GM12864 (cell line): ENCODE measurements around the gene SULT1A1.

Source experiments
- DNase-seq: peaks from one replicate; pipeline ENCODE4 v3.0.0-alpha.2; 2011; ENCODE audit warnings: low read depth
- H3K4me3 ChIP-seq: 2 replicates; pipeline ENCODE4 v1.5.1; 2011; ENCODE audit warnings: mild to moderate bottlenecking, low read depth, low read length, control low read depth
- TF ChIP-seq, protein P1 (sequence below): IDR thresholded peaks from 2 replicates; pipeline ENCODE4 v1.5.1; 2011; ENCODE audit warnings: low read depth, mild to moderate bottlenecking, moderate library complexity, low read length, control low read depth, inconsistent platforms; ENCODE audit errors: missing control alignments

Gene SULT1A1

DNA sequence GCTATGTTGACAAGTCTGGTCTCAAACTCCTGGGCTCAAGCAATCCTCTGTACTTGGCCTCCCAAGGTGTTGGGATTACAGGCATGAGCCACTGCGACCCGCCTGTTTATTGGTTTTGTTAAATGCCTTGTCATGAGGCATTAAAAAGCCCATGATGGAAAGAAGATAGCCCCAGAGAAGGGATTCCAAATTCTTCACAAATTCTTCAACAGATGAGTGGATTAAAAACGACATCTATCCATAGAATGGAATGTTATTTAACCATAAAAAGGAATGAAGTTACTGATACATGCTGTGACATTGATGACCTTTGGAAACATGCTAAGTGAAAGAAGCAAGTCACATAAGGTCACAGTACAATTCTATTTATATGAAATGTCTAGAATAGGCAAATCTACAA lies 51.4 kb downstream of the SULT1A1 start:
- no peak for DNase-seq
- no peak overlapping the region for H3K4me3 ChIP-seq
- TF ChIP-seq, protein P1, sequence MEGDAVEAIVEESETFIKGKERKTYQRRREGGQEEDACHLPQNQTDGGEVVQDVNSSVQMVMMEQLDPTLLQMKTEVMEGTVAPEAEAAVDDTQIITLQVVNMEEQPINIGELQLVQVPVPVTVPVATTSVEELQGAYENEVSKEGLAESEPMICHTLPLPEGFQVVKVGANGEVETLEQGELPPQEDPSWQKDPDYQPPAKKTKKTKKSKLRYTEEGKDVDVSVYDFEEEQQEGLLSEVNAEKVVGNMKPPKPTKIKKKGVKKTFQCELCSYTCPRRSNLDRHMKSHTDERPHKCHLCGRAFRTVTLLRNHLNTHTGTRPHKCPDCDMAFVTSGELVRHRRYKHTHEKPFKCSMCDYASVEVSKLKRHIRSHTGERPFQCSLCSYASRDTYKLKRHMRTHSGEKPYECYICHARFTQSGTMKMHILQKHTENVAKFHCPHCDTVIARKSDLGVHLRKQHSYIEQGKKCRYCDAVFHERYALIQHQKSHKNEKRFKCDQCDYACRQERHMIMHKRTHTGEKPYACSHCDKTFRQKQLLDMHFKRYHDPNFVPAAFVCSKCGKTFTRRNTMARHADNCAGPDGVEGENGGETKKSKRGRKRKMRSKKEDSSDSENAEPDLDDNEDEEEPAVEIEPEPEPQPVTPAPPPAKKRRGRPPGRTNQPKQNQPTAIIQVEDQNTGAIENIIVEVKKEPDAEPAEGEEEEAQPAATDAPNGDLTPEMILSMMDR, result no peak

DNA sequence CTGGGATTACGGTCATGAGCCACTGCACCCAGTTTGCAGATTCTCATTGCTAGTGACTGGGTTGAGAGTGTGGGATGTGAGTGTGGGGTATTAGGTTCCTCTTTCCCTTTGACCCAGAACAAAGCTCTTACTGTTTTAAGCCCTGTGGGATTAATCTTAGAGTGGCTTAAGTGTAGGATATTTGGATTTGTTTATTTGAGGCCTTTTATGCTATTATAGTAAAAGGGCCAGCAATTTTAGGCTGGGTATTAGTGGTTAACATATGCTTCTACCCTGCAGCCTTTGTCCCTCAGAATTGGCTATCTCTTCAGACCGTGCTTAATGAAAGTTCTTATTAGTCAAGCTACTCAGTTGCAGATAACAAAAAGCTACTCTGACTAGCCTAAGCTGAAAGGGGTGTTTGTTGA lies 52.9 kb downstream of the SULT1A1 start:
- TF ChIP-seq, protein P1, result no peak
- no peak for DNase-seq
- H3K4me3 ChIP-seq, result no peak overlapping the region

DNA sequence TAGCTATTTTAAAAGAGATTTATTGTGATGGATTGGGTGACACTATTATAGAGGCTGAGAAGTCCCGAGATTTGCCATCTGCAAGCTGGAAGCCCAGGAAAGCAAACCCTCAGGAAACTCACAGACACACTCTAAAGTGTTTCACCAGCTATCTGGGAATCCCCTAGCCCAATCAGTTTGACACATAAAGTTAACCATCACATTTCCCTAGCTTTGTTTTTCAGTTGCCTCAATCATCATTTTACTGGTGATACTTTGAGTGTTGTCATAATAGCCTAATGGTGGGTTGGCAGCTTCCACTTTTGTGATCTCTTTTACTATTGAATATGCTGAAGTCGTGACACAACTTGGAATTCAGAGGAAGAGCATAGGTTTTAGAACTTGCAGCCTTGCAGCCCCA lies 54.3 kb downstream of the SULT1A1 start:
- TF ChIP-seq, protein P1, result no peak
- no peak overlapping the region for H3K4me3 ChIP-seq

More for the DNA sequence above, 54.3 kb downstream of the SULT1A1 start:
- DNase-seq, result no peak
